Measurements from ENCODE around the gene SDHAF4. TPM values are rescaled to one million over a fixed set of nuclear protein-coding genes. Genes with fewer than 3 reads are reported as not detected.

Gene SDHAF4
- total and polyA plus RNA-seq, 2 of the 13 experiments (the other 11 are each of a cell fraction or from before 2014, with no cell fraction given): 7.5 to 10.8 TPM

- TF ChIP-seq ZBTB4 (CRISPR knock-in tag; IDR thresholded peaks at IDR 0.05; ENCODE audit: borderline replicate concordance) (peak; percentile 63; the same call in 1 of the 2 replicates), ZNF724P (CRISPR knock-in tag; IDR thresholded peaks at IDR 0.05; ENCODE audit: borderline replicate concordance) (peak; percentile 78; the same call in 1 of the 2 replicates), ZNF317 (CRISPR knock-in tag; IDR thresholded peaks at IDR 0.05) (peak; percentile 87), ZNF225 (CRISPR knock-in tag; IDR thresholded peaks at IDR 0.05) (peak; percentile 97), MEIS1 (CRISPR knock-in tag; IDR thresholded peaks at IDR 0.05; ENCODE audit: borderline replicate concordance) (peak; percentile 78; the same call in 1 of the 2 replicates), KLF11 (CRISPR knock-in tag; IDR thresholded peaks at IDR 0.05) (peak; percentile 65; the same call in 1 of the 2 replicates), ZNF296 (CRISPR knock-in tag; conservative IDR thresholded peaks at IDR 0.05) (no peak), ETV6 (CRISPR knock-in tag; conservative IDR thresholded peaks at IDR 0.05) (0 out of 2 replicates have a peak, but pooled peaks have one; percentile 17), MAFG (CRISPR knock-in tag; IDR thresholded peaks at IDR 0.05) (no peak), ZNF451 (CRISPR knock-in tag; IDR thresholded peaks at IDR 0.05) (peak; percentile 56; the same call in 1 of the 2 replicates), PAXIP1 (CRISPR knock-in tag; conservative IDR thresholded peaks at IDR 0.05) (peak; percentile 43; the same call in 1 of the 2 replicates), ZBTB20 (CRISPR knock-in tag; IDR thresholded peaks at IDR 0.05; ENCODE audit: borderline replicate concordance, low read depth) (peak; percentile 88), MXI1 (IDR thresholded peaks at IDR 0.05; ENCODE audit: borderline replicate concordance, low read depth, low read length) (0 out of 3 replicates have a peak, but pooled peaks have one; percentile 20), ARNT2 (CRISPR knock-in tag; IDR thresholded peaks at IDR 0.05; ENCODE audit: low read depth) (peak; percentile 90), HNF4G (IDR thresholded peaks at IDR 0.05; ENCODE audit: borderline replicate concordance, low read depth, low read length) (no peak), HNF4G (CRISPR knock-in tag; IDR thresholded peaks at IDR 0.05; ENCODE audit: borderline replicate concordance, low read depth) (0 out of 2 replicates have a peak, but pooled peaks have one; percentile 32), ZKSCAN5 (CRISPR knock-in tag; IDR thresholded peaks at IDR 0.05) (no peak), CBX1 (IDR thresholded peaks at IDR 0.05; ENCODE audit: low read depth) (peak; percentile 12), SMARCC2 (IDR thresholded peaks at IDR 0.05) (no peak), REXO4 (CRISPR knock-in tag; IDR thresholded peaks at IDR 0.05; ENCODE audit: borderline replicate concordance) (no peak), ATRX (CRISPR knock-in tag; IDR thresholded peaks at IDR 0.05; ENCODE audit: borderline replicate concordance) (no peak), SAFB2 (CRISPR knock-in tag; IDR thresholded peaks at IDR 0.05; ENCODE audit: borderline replicate concordance, low read depth) (peak; percentile 81)
Observed at GRCh38 chr6:70566751-70567382, at the start of gene SDHAF4 (continued).

Data from HepG2 (cell line).